Endothelial cell (in vitro differentiated cells): Measurements from ENCODE around the gene LILRB5. TPM values are rescaled to one million over a fixed set of nuclear protein-coding genes. Genes with fewer than 3 reads are reported as not detected.
"Not testable (repeated sequence)": the region's sequence is repeated elsewhere in the genome, so short reads cannot be mapped to it uniquely, and the experiment has no call there.

Experiments used
- DNase-seq: peaks from one replicate; pipeline ENCODE4 v3.0.0; 2021; ENCODE audit warnings: low spot score
- H3K27ac Mint-ChIP-seq: one replicate; pipeline ENCODE4 v1.8.0; 2021; ENCODE audit warnings: mixed read lengths, inconsistent platforms; ENCODE audit not compliant: unreplicated experiment
- H3K27me3 Mint-ChIP-seq: one replicate; pipeline ENCODE4 v1.8.0; 2021; ENCODE audit warnings: mild to moderate bottlenecking, moderate library complexity, mixed read lengths, inconsistent platforms; ENCODE audit not compliant: unreplicated experiment
- H3K36me3 Mint-ChIP-seq: one replicate; pipeline ENCODE4 v1.8.0; 2021; ENCODE audit warnings: mild to moderate bottlenecking, low read depth, mixed read lengths, inconsistent platforms; ENCODE audit not compliant: unreplicated experiment
- H3K4me1 Mint-ChIP-seq: one replicate; pipeline ENCODE4 v1.8.0; 2021; ENCODE audit warnings: mild to moderate bottlenecking, mixed read lengths, inconsistent platforms; ENCODE audit not compliant: unreplicated experiment
- H3K4me3 Mint-ChIP-seq: one replicate; pipeline ENCODE4 v1.8.0; 2021; ENCODE audit warnings: mild to moderate bottlenecking, mixed read lengths, inconsistent platforms; ENCODE audit not compliant: unreplicated experiment
- H3K9me3 Mint-ChIP-seq: one replicate; pipeline ENCODE4 v1.8.0; 2021; ENCODE audit warnings: mixed read lengths, inconsistent platforms; ENCODE audit not compliant: unreplicated experiment
- CTCF ChIP-seq: fragments of 200-600 bp; sonication (generic); IDR thresholded peaks from one replicate; pipeline ENCODE4 v1.5.0; 2021; ENCODE audit warnings: antibody characterized with exemption; ENCODE audit not compliant: unreplicated experiment
- total RNA-seq: library from RNA; stranded (reverse); fragmentation: NEBNext Ultra II Directional; extraction: Animal tissue kit (Norgen Biotek cat#: 25700); gene quantifications from one replicate; pipeline ENCODE4 v1.2.1, GENCODE V29; 2021; ENCODE audit not compliant: unreplicated experiment

LILRB5 gene
- total RNA-seq, 1 donor from 2014 or later = not detected

GRCh38 chr19:54218960-54219661, 38.0 kb downstream of the LILRB5 start:
- no peak for TF ChIP-seq CTCF
- Mint-ChIP-seq H3K4me1 (no peaks in the 10 kb centered on the region), H3K27me3 (peaks cover 2% of the 10 kb centered on the region), H3K36me3 (peaks cover 12% of the 10 kb centered on the region), H3K9me3 (no peaks in the 10 kb centered on the region), H3K27ac (peak overlapping the region; percentile 24), H3K4me3 (peak overlapping the region; percentile 76)
- no peak for DNase-seq

DNA sequence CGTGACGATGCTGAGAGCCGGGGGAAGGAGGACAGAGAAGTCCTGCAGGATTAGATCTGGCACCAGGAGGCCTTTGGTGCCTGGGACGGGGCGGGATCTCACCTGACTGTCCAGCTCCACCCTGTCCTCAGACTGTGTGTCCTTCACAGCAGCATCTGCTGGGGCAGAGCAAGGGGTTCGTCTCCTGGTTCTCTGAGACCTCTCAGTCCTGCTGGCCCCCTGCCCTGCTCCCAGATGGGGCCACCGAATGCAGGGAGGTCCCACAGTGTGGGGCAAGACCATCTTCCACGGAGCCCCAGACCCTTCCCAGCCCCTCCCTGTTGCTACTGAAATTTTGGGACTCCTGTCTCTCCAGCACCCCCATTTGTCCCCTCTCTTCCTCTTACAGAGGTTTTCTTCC, 38.8 kb downstream of the LILRB5 start:
- Mint-ChIP-seq H3K27me3 (peaks cover 2% of the 10 kb centered on the region), H3K9me3 (no peaks in the 10 kb centered on the region), H3K4me3 (no peak overlapping the region), H3K27ac (no peak overlapping the region), H3K4me1 (no peaks in the 10 kb centered on the region), H3K36me3 (peaks cover 14% of the 10 kb centered on the region)
- no peak for DNase-seq
- no peak for TF ChIP-seq CTCF

- H3K9me3 Mint-ChIP-seq, H3K27me3 Mint-ChIP-seq, DNase-seq, H3K4me1 Mint-ChIP-seq, H3K27ac Mint-ChIP-seq: not testable (repeated sequence)
- Mint-ChIP-seq H3K4me3 (peak overlapping the region; percentile 47), H3K36me3 (peaks cover 17% of the 10 kb centered on the region)
Measured at GRCh38 chr19:54217517-54218247, 39.4 kb downstream of the LILRB5 start.

GRCh38 chr19:54216869-54217268, 40.2 kb downstream of the LILRB5 start:
- no peak overlapping the region for H3K27ac Mint-ChIP-seq
- DNase-seq = no peak
- H3K4me3 Mint-ChIP-seq = no peak overlapping the region
- no peak for TF ChIP-seq CTCF
- peaks cover 17% of the 10 kb centered on the region for H3K36me3 Mint-ChIP-seq
- peaks cover 4% of the 10 kb centered on the region for H3K27me3 Mint-ChIP-seq
- no peaks in the 10 kb centered on the region for H3K9me3 Mint-ChIP-seq
- no peaks in the 10 kb centered on the region for H3K4me1 Mint-ChIP-seq

- H3K4me3 Mint-ChIP-seq, H3K4me1 Mint-ChIP-seq, DNase-seq, H3K27ac Mint-ChIP-seq, H3K9me3 Mint-ChIP-seq: not testable (repeated sequence)
- Mint-ChIP-seq H3K27me3 (peaks cover 12% of the 10 kb centered on the region), H3K36me3 (peaks cover 29% of the 10 kb centered on the region)
Measured at GRCh38 chr19:54214734-54215133, 42.3 kb downstream of the LILRB5 start.

- peak overlapping the region; percentile 71 for H3K4me3 Mint-ChIP-seq
- H3K27me3 Mint-ChIP-seq = peaks cover 12% of the 10 kb centered on the region
- H3K36me3 Mint-ChIP-seq = peaks cover 28% of the 10 kb centered on the region
- not testable (repeated sequence) for DNase-seq, H3K9me3 Mint-ChIP-seq, H3K27ac Mint-ChIP-seq, H3K4me1 Mint-ChIP-seq
Measured at GRCh38 chr19:54214217-54214616, 42.9 kb downstream of the LILRB5 start.
